Testis (tissue), 2 donors: ENCODE data around the gene DKK3.

Experiments used
- CTCF ChIP-seq, 3 experiments: fragments of 450-650 bp in 2 of 3; fragments of 200-600 bp in 1 of 3; sonication (generic) in 1 of 3; IDR thresholded peaks; one replicate each; pipeline ENCODE4 v1.5.1; 2016 to 2019; ENCODE audit warnings: antibody characterized with exemption in 3 of 3, mild to moderate bottlenecking in 2 of 3, moderate library complexity in 1 of 3
- POLR2A ChIP-seq: fragments of 450-650 bp; IDR thresholded peaks from one replicate; pipeline ENCODE4 v1.6.1; 2017; ENCODE audit warnings: antibody characterized with exemption, mild to moderate bottlenecking, moderate library complexity

- TF ChIP-seq CTCF (IDR thresholded peaks at IDR 0.05) (no peak), POLR2A (no peak)
These were observed 40.7 kb upstream of the DKK3 start for GRCh38 chr11:12048936-12049790.
